Measurements from ENCODE around the gene HIVEP1. TPM values are rescaled to one million over a fixed set of nuclear protein-coding genes. Genes with fewer than 3 reads are reported as not detected.

The HIVEP1 gene
- total and polyA plus RNA-seq, 7 experiments from 2014 or later, result 13.2 to 86.1 (median 31.5) TPM

DNA sequence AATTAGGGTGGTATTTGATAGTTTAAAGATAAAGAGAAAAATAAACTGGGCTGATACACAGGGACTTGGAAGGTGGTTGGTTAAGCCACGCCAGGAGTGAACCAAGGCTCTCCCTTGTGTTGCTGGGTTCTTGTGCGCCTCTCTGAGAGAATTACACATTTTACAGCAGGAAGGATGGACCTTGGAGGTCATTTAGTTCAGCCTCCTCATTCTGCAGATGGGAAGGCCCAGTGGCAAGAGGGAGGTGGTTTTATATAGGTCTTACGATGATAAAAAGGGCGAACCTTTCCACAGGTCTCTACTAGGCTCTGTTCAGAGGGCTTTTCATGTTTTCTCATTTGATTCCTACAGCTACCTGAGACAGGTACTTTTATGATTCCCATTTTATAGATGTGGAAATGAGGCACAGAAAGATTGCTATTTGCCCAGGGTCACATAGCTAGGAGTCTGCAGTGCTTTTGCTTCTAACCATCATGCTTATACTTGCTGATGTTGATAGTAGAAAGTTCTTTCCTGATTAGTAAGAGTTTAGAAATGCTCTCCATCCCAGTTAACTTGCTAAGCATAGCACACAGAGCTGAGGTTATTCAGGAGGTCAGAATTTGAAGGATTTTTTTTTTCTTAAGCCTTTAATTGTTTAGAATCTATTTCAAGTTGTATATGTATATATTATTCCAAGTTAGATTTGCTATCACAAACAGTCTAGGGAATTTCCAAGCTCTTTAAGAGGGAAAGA lies 12.8 kb downstream of the HIVEP1 start:
- ATAC-seq (no peak), DNase-seq (no peak)
- peaks cover 26 to 83% (median 71%) of the 10 kb centered on the region in 7 donors for H3K4me1 Mint-ChIP-seq
- intact Hi-C loops (cut with micrococcal nuclease), result loop anchor here in 1 of 2 donors (1.0 kb wide), 1 partner anchor 8 kb away; no protein-coding TSS in a partner anchor
- peaks cover 0 to 24% (median 6%) of the 10 kb centered on the region in 11 donors for H3K9me3 Mint-ChIP-seq
- Histone ChIP-seq H3K9me3 (ENCODE audit: control insufficient read depth in 2 of 3, low read length in 3 of 3) (peaks cover 0 to under 1% (median 0%) of the 10 kb centered on the region in 3 experiments), H3K27me3 (ENCODE audit: control insufficient read depth in 2 of 2, insufficient read depth in 2 of 2, low read length in 2 of 2) (no peaks in the 10 kb centered on the region), H3K27ac (ENCODE audit: low read depth, low read length) (no peak overlapping the region), H3K36me3 (ENCODE audit: control insufficient read depth in 2 of 3, insufficient read depth in 3 of 3, low read length in 3 of 3) (no peaks in the 10 kb centered on the region), H3K4me3 (ENCODE audit: low read length) (no peak overlapping the region), H3K4me1 (ENCODE audit: control insufficient read depth in 2 of 2, insufficient read depth in 2 of 2, low read length in 2 of 2) (peaks cover 0 to 22% of the 10 kb centered on the region in 2 donors)
- CTCF ChIA-PET, result interaction anchor here (0.6 to 2.1 kb wide), 4 partner anchors 14 to 50 kb away, joined by 3 to 4 read pairs (median 3); no protein-coding TSS in a partner anchor
- peak overlapping the region in 5 of 10 donors; percentile 1 to 47 (median 27) for H3K4me3 Mint-ChIP-seq
- no peaks in the 10 kb centered on the region for H3K27me3 Mint-ChIP-seq
- H3K27ac Mint-ChIP-seq, result peak overlapping the region in 4 of 9 donors; percentile 23 to 74 (median 43)
- H3K36me3 Mint-ChIP-seq, result peaks cover 25 to 62% (median 50%) of the 10 kb centered on the region in 5 donors
- POLR2A ChIA-PET, result no interaction called here

DNA sequence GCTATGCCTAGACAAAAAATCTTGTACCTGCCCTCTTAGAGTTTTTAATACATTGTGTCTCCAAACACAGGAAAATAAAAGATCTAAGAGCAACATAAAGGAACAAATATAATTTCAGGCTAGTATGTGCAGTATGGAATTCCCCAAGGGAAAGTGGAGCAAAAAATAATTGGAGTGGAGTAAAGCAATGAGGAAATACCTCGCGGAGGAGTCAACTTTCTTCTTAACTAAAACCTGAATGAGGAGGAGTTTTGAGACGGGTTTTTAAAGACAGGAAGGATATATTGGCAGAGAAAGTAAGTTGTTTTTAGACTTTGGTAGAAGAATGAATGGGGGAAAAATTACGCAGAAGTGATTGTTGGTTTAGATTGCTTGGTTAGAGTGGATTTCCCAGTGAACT lies 14.0 kb downstream of the HIVEP1 start:
- ATAC-seq (no peak), DNase-seq (peak in 1 of 9 donors; percentile 16)
- Mint-ChIP-seq H3K4me3 (peak overlapping the region; percentile 3 to 68 (median 56)), H3K36me3 (peaks cover 23 to 65% (median 55%) of the 10 kb centered on the region in 5 donors), H3K9me3 (peaks cover 3 to 37% (median 15%) of the 10 kb centered on the region in 11 donors), H3K4me1 (peaks cover 21 to 74% (median 67%) of the 10 kb centered on the region in 7 donors), H3K27me3 (no peaks in the 10 kb centered on the region), H3K27ac (peak overlapping the region; percentile 5 to 57 (median 26))
- intact Hi-C loops (cut with micrococcal nuclease), result loop anchor here in 1 of 2 donors (1.0 to 2.0 kb wide), 2 partner anchors 11 to 15 kb away; no protein-coding TSS in a partner anchor
- H3K4me1 ChIP-seq (ENCODE audit: control insufficient read depth in 2 of 2, insufficient read depth in 2 of 2, low read length in 2 of 2), result peaks cover 0 to 13% of the 10 kb centered on the region in 2 donors
- no peaks in the 10 kb centered on the region for H3K36me3 ChIP-seq (ENCODE audit: control insufficient read depth in 2 of 3, insufficient read depth in 3 of 3, low read length in 3 of 3)
- H3K27ac ChIP-seq (ENCODE audit: low read depth, low read length), result no peak overlapping the region
- CTCF ChIA-PET, result interaction anchor here (1.0 kb wide), 1 partner anchor 28 kb away, joined by 3 read pairs; no protein-coding TSS in a partner anchor
- POLR2A ChIA-PET, result no interaction called here
- H3K27me3 ChIP-seq (ENCODE audit: control insufficient read depth in 2 of 2, insufficient read depth in 2 of 2, low read length in 2 of 2), result no peaks in the 10 kb centered on the region
- no peak overlapping the region for H3K4me3 ChIP-seq (ENCODE audit: low read length)
- H3K9me3 ChIP-seq (ENCODE audit: control insufficient read depth in 2 of 3, low read length in 3 of 3), result peaks cover 0 to 5% (median 0%) of the 10 kb centered on the region in 3 experiments

GRCh38 chr6:12026833-12027232 lies 14.7 kb downstream of the HIVEP1 start:
- Mint-ChIP-seq H3K27ac (peak overlapping the region in 3 of 9 donors; percentile 5 to 45 (median 26)), H3K4me1 (peaks cover 19 to 75% (median 70%) of the 10 kb centered on the region in 7 donors), H3K36me3 (peaks cover 19 to 69% (median 55%) of the 10 kb centered on the region in 5 donors), H3K4me3 (peak overlapping the region in 2 of 10 donors; percentile 51 to 57), H3K27me3 (no peaks in the 10 kb centered on the region), H3K9me3 (peaks cover 5 to 42% (median 17%) of the 10 kb centered on the region in 11 donors)
- ChIA-PET CTCF (no interaction called here), POLR2A (no interaction called here)
- Histone ChIP-seq H3K36me3 (ENCODE audit: control insufficient read depth in 2 of 3, insufficient read depth in 3 of 3, low read length in 3 of 3) (no peaks in the 10 kb centered on the region), H3K4me1 (ENCODE audit: control insufficient read depth in 2 of 2, insufficient read depth in 2 of 2, low read length in 2 of 2) (peaks cover 0 to 11% of the 10 kb centered on the region in 2 donors), H3K4me3 (ENCODE audit: low read length) (no peak overlapping the region), H3K27ac (ENCODE audit: low read depth, low read length) (no peak overlapping the region), H3K27me3 (ENCODE audit: control insufficient read depth in 2 of 2, insufficient read depth in 2 of 2, low read length in 2 of 2) (no peaks in the 10 kb centered on the region), H3K9me3 (ENCODE audit: control insufficient read depth in 2 of 3, low read length in 3 of 3) (peaks cover 0 to 5% (median 0%) of the 10 kb centered on the region in 3 experiments)
- ATAC-seq, result no peak
- no peak for DNase-seq
- intact Hi-C loops (cut with micrococcal nuclease), result loop anchor here in 1 of 2 donors (1.0 to 2.0 kb wide), 2 partner anchors 12 to 14 kb away; no protein-coding TSS in a partner anchor

DNA sequence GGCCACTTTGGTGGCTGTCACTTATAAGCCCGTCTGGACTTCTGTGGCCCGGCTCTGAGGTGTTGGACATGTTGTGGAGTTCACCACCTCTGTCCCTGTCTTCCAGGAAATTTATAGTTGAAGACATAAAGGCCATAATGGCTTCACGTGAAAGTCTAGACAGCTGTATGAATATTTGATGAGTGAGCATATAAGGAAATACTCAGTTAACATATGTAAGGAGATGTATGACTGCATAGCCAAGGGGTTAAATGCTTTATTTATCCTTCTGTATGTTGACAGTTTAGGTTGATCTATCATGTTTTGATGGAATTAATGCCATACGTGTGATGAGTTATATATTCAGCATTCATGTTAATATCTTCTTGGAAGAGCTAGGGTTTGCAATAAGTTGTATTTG lies 16.1 kb downstream of the HIVEP1 start:
- no peak overlapping the region for H3K27ac ChIP-seq (ENCODE audit: low read depth, low read length)
- POLR2A ChIA-PET, result interaction anchor here (0.6 to 0.9 kb wide), 3 partner anchors 29 to 59 kb away, joined by 3 read pairs; no protein-coding TSS in a partner anchor
- no peak overlapping the region for H3K27ac Mint-ChIP-seq
- intact Hi-C loops (cut with micrococcal nuclease), result no loop called here
- no peak overlapping the region for H3K4me3 ChIP-seq (ENCODE audit: low read length)
- CTCF ChIA-PET, result no interaction called here
- peaks cover 20 to 74% (median 67%) of the 10 kb centered on the region in 7 donors for H3K4me1 Mint-ChIP-seq
- H3K27me3 Mint-ChIP-seq, result no peaks in the 10 kb centered on the region
- peaks cover 19 to 69% (median 58%) of the 10 kb centered on the region in 5 donors for H3K36me3 Mint-ChIP-seq
- peaks cover 5 to 47% (median 17%) of the 10 kb centered on the region in 11 donors for H3K9me3 Mint-ChIP-seq
- DNase-seq (no peak), ATAC-seq (no peak)
- H3K27me3 ChIP-seq (ENCODE audit: control insufficient read depth in 2 of 2, insufficient read depth in 2 of 2, low read length in 2 of 2), result no peaks in the 10 kb centered on the region
- no peak overlapping the region for H3K4me3 Mint-ChIP-seq
- peaks cover 0 to 5% (median 0%) of the 10 kb centered on the region in 3 experiments for H3K9me3 ChIP-seq (ENCODE audit: control insufficient read depth in 2 of 3, low read length in 3 of 3)
- H3K36me3 ChIP-seq (ENCODE audit: control insufficient read depth in 2 of 3, insufficient read depth in 3 of 3, low read length in 3 of 3), result no peaks in the 10 kb centered on the region
- peaks cover 0 to 15% of the 10 kb centered on the region in 2 donors for H3K4me1 ChIP-seq (ENCODE audit: control insufficient read depth in 2 of 2, insufficient read depth in 2 of 2, low read length in 2 of 2)

DNA sequence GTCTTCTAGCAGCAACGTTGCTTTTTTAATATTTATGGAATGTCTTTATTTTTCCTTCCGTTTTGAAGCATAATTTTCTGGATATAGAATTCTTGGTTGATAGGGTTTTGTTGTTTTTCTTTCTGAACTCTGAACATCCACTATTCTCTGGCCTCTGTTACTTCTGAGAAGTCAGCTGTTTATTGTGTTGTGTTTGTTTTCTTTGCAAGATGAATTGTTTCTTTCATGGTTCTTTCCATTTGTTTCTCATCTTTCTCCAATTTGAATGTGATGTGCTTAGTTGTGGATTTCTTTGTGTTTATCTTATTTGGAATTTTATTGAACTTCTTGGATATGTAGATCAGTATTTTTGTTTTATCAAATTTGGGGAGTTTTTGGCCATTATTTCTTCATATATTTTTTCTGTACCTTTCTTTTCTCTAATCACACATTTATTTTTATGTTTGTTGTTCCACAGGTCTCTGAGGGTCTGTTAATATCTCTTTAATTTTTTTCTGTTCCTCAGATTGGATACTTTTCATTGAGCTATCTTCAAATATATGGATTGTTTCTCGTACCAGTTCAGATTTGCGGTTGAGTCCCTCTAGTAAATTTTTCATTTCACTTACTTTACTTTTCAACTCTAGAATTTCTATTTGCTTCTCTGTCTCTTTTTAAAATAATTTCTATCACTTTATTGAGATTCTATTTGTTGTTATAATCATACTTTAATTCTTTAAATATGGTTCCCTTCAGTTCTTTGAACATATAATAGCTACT lies 18.0 kb downstream of the HIVEP1 start:
- H3K27ac Mint-ChIP-seq, result peak overlapping the region in 2 of 9 donors; percentile 14 to 38
- peaks cover 19 to 64% (median 57%) of the 10 kb centered on the region in 5 donors for H3K36me3 Mint-ChIP-seq
- Histone ChIP-seq H3K36me3 (ENCODE audit: control insufficient read depth in 2 of 3, insufficient read depth in 3 of 3, low read length in 3 of 3) (no peaks in the 10 kb centered on the region), H3K4me1 (ENCODE audit: control insufficient read depth in 2 of 2, insufficient read depth in 2 of 2, low read length in 2 of 2) (peaks cover 0 to 21% of the 10 kb centered on the region in 2 donors), H3K4me3 (ENCODE audit: low read length) (no peak overlapping the region), H3K9me3 (ENCODE audit: control insufficient read depth in 2 of 3, low read length in 3 of 3) (peaks cover 0 to 5% (median 0%) of the 10 kb centered on the region in 3 experiments), H3K27ac (ENCODE audit: low read depth, low read length) (no peak overlapping the region), H3K27me3 (ENCODE audit: control insufficient read depth in 2 of 2, insufficient read depth in 2 of 2, low read length in 2 of 2) (no peaks in the 10 kb centered on the region)
- ATAC-seq (no peak), DNase-seq (no peak)
- no peaks in the 10 kb centered on the region for H3K27me3 Mint-ChIP-seq
- CTCF ChIA-PET, result interaction anchor here (0.6 kb wide), 1 partner anchor 44 kb away, joined by 3 read pairs; no protein-coding TSS in a partner anchor
- POLR2A ChIA-PET, result interaction anchor here (0.7 to 0.8 kb wide), 2 partner anchors 22 to 26 kb away, joined by 3 to 4 read pairs; no protein-coding TSS in a partner anchor
- H3K4me1 Mint-ChIP-seq, result peaks cover 27 to 81% (median 72%) of the 10 kb centered on the region in 7 donors
- H3K9me3 Mint-ChIP-seq, result peaks cover 5 to 47% (median 17%) of the 10 kb centered on the region in 11 donors
- intact Hi-C loops (cut with micrococcal nuclease), result loop anchor here in 1 of 2 donors (5.0 kb wide), 1 partner anchor 208 kb away; no protein-coding TSS in a partner anchor
- no peak overlapping the region for H3K4me3 Mint-ChIP-seq
